Right cardiac atrium (tissue), 5 donors: ENCODE results near the gene PKP3. TPM values are rescaled to one million over a fixed set of nuclear protein-coding genes. Genes with fewer than 3 reads are reported as not detected.
"Not testable (repeated sequence)": the region's sequence is repeated elsewhere in the genome, so short reads cannot be mapped to it uniquely, and the experiment has no call there.

Source experiments
- ATAC-seq, 2 donors: fragments of 200-7000 bp; cut with Tn5 transposase; one replicate each; pipeline versions ENCODE4 v1.8.0 to v1.9.1; 2020; ENCODE audit warnings: moderate library complexity in 2 of 2, mild to moderate bottlenecking in 1 of 2
- DNase-seq, 3 donors: peaks; one replicate each; pipeline ENCODE4 v3.0.0-alpha.2; 2020
- H3K27ac ChIP-seq: one replicate; pipeline ENCODE4 v1.5.1; 2013; ENCODE audit warnings: mild to moderate bottlenecking, low read length, control low read depth, moderate library complexity
- H3K27me3 ChIP-seq: one replicate; pipeline ENCODE4 v1.6.1; 2013; ENCODE audit not compliant: control insufficient read depth, insufficient read depth
- H3K4me1 ChIP-seq: one replicate; pipeline ENCODE4 v1.6.1; 2013; ENCODE audit warnings: low read length; ENCODE audit not compliant: control insufficient read depth, insufficient read depth
- H3K4me3 ChIP-seq: one replicate; pipeline ENCODE4 v1.5.1; 2013; ENCODE audit warnings: low read length, control low read depth
- H3K9me3 ChIP-seq: one replicate; pipeline ENCODE4 v1.6.1; 2013; ENCODE audit warnings: low read length; ENCODE audit not compliant: control insufficient read depth
- WGBS: extraction: QIAGEN DNeasy Blood & Tissue Kit; methylation state at CpG from one replicate; pipeline ENCODE4 v1.1.7; 2013; 5-methylcytosine and 5-hydroxymethylcytosine counted together
- intact Hi-C, 4 donors: fragments of 100-400 bp; cut with DNase I; formaldehyde crosslinking; loops; one replicate each; pipeline versions ENCODE4 v1.11.0 to v1.14.0; 2022 to 2023
- polyA plus RNA-seq: library from polyadenylated mRNA; stranded (reverse); fragments of 200-250 nt; gene quantifications from one replicate; pipeline ENCODE4 v1.2.3, GENCODE V29; 2013
- total RNA-seq, 4 donors: library from RNA; stranded (reverse); fragmentation: NEBNext Ultra II Directional; extraction: Animal tissue kit (Norgen Biotek cat#: 25700); gene quantifications; one replicate each; pipeline ENCODE4 v1.2.1, GENCODE V29; 2021
- donor health status: healthy with polysubstance abuse.
- donor health status: DM: no; HTN: yes; CAD: no.
- donor health status: DM: no; HTN: no; CAD: no.
- donor health status: DM: no; HTN: yes; CAD: no; lungs with severe emphysema.
- donor health status: DM: yes; HTN: yes; CAD: no.

Gene PKP3
- total and polyA plus RNA-seq, 5 donors, result 0.26 to 0.88 (median 0.40) TPM

DNA sequence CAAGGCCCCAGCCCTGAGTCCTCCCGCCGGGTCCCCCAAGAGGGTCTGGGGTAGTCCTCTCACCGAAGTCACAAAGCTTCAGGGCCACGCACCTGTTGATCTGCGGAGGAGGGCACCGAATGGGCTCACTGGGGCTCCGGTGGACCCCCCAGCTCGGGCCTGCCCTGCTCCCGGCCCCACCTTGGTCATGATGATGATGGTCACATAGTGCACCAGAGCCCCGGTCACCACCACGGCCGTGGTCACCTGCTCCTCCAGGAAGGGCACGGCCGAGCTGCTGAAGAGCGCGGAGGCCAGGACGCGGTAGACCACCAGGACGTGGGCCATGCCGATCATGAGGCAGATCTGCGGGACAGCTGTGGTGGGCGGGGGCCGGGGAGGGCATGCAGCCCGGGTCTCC, 34.3 kb downstream of the PKP3 start:
- H3K27ac ChIP-seq, result no peak overlapping the region
- DNase-seq (peak in 2 of 3 donors; percentile 40 to 53), ATAC-seq (peak in 1 of 2 donors; percentile 34)
- H3K4me3 ChIP-seq, result no peak overlapping the region
- H3K9me3 ChIP-seq, result no peaks in the 10 kb centered on the region
- intact Hi-C loops, result loop anchor here in 1 of 4 donors (10.0 kb wide), 1 partner anchor 857 kb away; no protein-coding TSS in a partner anchor
- no peaks in the 10 kb centered on the region for H3K4me1 ChIP-seq
- WGBS, result 92% methylated on average over 24 of the region's 24 CpGs
- H3K27me3 ChIP-seq, result no peaks in the 10 kb centered on the region

DNA sequence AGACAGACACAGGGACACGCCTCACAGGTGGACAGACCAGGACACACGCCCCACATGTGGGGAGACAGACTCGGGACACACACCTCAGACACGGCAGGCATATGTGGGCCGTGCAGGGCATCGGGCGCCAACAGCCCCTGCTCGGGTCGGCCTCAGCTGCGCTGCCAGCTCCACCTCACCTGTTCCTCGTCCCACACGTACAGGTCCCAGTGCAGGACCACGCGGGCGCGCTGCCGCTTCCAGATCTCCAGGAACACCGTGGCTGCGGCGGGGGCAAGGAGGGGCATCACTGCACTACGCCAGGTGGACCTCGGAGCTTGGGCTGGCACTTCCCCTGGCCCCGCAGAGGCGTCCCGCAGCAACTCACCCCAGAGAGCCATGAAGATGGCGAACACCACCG, 35.4 kb downstream of the PKP3 start:
- H3K27me3 ChIP-seq, result no peaks in the 10 kb centered on the region
- intact Hi-C loops, result loop anchor here in 1 of 4 donors (10.0 kb wide), 1 partner anchor 855 kb away; no protein-coding TSS in a partner anchor
- peak in 2 of 3 donors; percentile 42 to 61 for DNase-seq
- no peaks in the 10 kb centered on the region for H3K9me3 ChIP-seq
- H3K4me3 ChIP-seq, result no peak overlapping the region
- ATAC-seq, result no peak
- H3K4me1 ChIP-seq, result no peaks in the 10 kb centered on the region
- 88% methylated on average over 27 of the region's 27 CpGs for WGBS
- no peak overlapping the region for H3K27ac ChIP-seq

DNA sequence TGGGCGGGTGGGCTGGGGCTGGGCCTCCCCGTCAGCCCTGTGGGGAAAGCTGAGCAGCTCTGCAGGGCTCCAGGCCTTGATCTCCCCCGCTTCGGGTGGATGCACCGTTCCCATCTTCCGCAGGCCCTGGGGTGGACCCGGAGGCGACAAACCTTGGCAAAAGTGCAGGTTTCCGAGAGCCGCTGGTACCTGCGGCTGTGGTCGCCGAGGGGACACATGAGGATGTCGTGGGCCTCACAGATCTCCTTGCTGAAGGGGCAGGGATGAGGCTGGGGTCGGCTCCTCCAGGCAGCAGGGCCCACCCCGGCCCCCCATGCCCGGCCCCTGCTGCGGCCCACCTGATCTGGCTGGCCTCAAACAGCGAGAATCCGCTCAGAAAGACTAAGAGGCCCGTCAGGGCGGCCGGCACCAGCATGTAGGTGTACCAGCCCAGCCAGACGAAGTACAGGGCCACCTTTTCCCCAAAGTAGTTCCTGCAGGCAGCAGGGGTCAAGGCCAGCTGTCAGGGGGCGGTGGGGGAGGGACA, 36.0 kb downstream of the PKP3 start:
- H3K9me3 ChIP-seq, result no peaks in the 10 kb centered on the region

DNA sequence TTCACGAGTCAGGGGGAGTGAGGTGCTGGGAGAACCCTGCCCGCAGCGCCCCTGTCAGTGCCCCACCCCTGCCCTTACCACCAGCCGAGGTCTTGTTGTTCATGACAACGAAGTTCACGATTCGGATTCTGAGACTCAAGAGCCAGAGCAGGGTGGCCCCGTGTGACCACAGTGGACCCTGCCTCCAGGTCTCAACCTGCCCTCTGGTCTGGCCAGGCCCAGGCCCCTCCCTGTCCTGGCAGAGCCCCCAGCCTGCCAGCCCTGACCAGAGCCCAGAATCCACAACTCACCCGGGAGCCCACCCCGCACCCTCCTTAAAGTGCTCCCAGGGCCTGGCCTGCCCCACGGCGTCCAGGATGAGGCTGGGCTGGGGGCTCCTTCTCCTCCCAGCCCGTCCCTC, 37.9 kb downstream of the PKP3 start:
- no peaks in the 10 kb centered on the region for H3K4me1 ChIP-seq
- intact Hi-C loops, result no loop called here
- no peaks in the 10 kb centered on the region for H3K27me3 ChIP-seq
- H3K9me3 ChIP-seq, result no peaks in the 10 kb centered on the region
- ATAC-seq (no peak), DNase-seq (peak; percentile 4 to 14 (median 12))
- H3K27ac ChIP-seq, result no peak overlapping the region
- no peak overlapping the region for H3K4me3 ChIP-seq
- 90% methylated on average over 13 of the region's 13 CpGs for WGBS

More for the DNA sequence above, 36.0 kb downstream of the PKP3 start:
- H3K4me3 ChIP-seq, result no peak overlapping the region
- no peak overlapping the region for H3K27ac ChIP-seq
- no peaks in the 10 kb centered on the region for H3K27me3 ChIP-seq
- intact Hi-C loops, result loop anchor here in 1 of 4 donors (10.0 kb wide), 1 partner anchor 855 kb away; no protein-coding TSS in a partner anchor
- ATAC-seq, result no peak
- no peaks in the 10 kb centered on the region for H3K4me1 ChIP-seq
- peak in 2 of 3 donors; percentile 36 to 43 for DNase-seq
- WGBS, result 51% methylated on average over 25 of the region's 25 CpGs

DNA sequence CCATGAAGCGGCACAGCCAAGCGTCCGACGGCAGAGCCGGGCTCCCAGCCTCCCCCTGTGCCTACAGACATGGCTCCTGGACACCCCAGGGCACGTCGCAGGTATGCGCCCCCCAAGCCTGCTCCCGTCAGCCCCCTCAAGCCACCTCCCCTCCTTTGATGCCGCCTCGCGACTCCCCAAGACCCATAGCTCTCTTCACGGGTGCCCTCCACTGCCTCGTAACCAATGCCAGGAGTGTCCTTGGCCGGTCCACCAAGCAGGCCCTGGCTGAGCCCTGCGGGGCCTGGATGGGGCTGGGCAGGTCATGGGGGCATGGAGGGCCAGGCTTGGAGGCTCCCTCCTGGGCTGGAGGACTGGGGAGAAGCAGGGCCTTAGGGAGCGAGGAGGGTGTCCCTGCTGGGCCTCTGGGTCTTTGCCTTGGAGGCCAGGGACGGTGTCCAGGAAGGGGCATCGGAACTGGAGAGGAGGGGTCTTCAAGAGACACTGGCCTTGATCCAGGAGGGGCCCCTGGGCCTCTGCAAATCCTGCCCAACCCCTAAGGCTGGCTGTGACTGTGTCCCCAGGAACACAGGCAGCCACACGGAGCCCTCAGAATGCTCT, 38.6 kb downstream of the PKP3 start:
- intact Hi-C loops, result no loop called here
- DNase-seq, result peak; percentile 6 to 50 (median 35)
- H3K4me1 ChIP-seq, result no peaks in the 10 kb centered on the region
- H3K9me3 ChIP-seq, result no peaks in the 10 kb centered on the region
- H3K27me3 ChIP-seq, result no peaks in the 10 kb centered on the region
- ATAC-seq, result peak in 1 of 2 donors; percentile 16
- no peak overlapping the region for H3K27ac ChIP-seq
- H3K4me3 ChIP-seq, result no peak overlapping the region
- 88% methylated on average over 20 of the region's 20 CpGs for WGBS

DNA sequence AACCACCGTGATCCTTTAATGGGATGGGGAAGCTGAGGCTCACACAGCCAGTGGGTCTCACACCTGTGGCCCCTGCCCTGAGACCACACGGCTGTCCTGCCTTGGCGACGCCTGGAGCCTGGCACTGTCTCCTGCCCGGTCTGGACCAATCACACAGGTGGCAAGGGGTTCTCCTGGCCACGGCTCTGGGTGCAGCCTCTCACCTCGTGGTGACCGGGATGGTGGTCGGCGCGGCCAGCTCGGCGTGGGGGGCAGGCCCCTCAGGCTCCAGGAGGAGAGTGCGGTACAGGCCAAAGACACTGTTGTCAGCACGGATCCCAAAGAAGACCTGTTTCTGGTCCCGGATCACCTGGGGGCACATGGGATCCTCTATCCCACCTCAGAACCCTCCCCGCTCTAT, 39.1 kb downstream of the PKP3 start:
- intact Hi-C loops, result no loop called here
- Histone ChIP-seq H3K4me1 (no peaks in the 10 kb centered on the region), H3K9me3 (no peaks in the 10 kb centered on the region), H3K27ac (no peak overlapping the region), H3K27me3 (no peaks in the 10 kb centered on the region), H3K4me3 (no peak overlapping the region)
- ATAC-seq (peak; percentile 8 to 14), DNase-seq (peak; percentile 2 to 21 (median 4))
- WGBS, result 91% methylated on average over 17 of the region's 17 CpGs

DNA sequence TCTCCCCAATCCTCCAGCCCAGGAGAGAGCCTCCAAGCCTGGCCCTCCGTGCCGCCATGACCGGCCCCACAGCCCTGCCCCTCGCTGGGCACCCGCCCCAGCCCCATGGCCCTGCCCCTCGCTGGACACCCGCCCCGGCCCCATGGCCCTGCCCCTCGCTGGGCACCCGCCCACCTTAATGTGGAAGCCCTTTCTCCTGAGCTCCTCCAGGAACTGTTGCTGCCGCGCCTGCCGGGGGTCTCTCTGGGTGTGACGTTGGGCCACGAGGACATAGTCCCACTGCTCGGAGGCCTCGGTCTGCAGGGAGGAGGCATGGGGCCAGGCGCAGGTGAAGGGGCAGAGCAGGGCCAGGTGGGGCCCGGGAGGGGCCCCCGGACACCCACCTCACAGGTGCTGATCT, 39.6 kb downstream of the PKP3 start:
- Histone ChIP-seq H3K27me3 (no peaks in the 10 kb centered on the region), H3K9me3 (no peaks in the 10 kb centered on the region), H3K4me3 (no peak overlapping the region), H3K4me1 (no peaks in the 10 kb centered on the region), H3K27ac (no peak overlapping the region)
- intact Hi-C loops, result no loop called here
- WGBS, result 83% methylated on average over 20 of the region's 20 CpGs
- ATAC-seq (peak in 1 of 2 donors; percentile 11), DNase-seq (peak; percentile 9 to 52 (median 32))

DNA sequence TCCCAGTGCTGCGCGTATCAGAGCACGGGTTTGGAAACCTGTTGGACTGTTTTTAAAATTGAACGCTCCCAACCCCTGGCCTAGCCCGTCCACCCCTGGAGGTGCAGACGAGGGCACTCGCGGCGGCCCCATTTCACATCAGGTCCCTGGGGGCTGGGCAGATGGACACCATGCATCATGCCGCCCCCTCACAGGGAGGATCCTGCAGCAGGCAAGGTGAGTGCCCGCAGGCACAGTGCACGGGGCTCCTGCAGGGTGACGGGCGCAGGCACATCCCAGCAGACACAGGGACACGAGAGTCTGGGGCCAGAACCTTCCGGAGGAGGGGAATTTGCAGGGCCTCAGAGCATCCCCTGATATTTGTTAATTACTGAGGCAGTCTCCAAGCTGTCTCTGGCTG, 40.5 kb downstream of the PKP3 start:
- peak; percentile 6 to 32 (median 25) for DNase-seq
- Histone ChIP-seq H3K9me3 (no peaks in the 10 kb centered on the region), H3K27ac (no peak overlapping the region), H3K4me1 (no peaks in the 10 kb centered on the region), H3K4me3 (no peak overlapping the region), H3K27me3 (no peaks in the 10 kb centered on the region)
- WGBS, result 85% methylated on average over 16 of the region's 16 CpGs
- no peak for ATAC-seq
- intact Hi-C loops, result no loop called here

DNA sequence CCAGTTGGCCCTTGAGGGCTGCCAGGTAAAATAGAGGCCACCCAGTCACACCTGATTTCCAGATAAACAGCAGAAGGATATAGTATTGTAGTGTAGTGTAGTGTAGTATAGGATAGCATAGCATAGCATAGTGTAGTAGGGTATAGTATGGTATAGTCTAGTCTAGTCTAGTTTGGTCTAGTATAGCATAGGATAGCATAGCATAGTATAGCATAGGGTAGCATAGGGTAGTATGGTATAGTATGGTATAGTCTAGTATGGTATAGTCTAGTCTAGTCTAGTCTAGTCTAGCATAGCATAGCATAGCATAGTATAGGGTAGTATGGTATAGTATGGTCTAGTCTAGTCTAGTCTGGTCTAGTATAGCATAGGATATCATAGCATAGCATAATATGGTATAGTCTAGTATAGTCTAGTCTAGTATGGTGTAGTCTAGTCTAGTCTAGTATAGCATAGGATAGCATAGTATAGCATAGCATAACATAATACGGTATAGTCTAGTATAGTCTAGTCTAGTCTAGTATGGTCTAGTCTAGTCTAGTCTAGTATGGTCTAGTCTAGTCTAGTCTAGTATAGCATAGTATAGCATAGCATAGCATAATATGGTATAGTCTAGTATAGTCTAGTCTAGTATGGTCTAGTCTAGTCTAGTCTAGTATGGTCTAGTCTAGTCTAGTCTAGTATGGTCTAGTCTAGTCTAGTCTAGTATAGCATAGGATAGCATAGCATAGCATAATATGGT, 41.2 kb downstream of the PKP3 start:
- H3K27ac ChIP-seq, ATAC-seq, intact Hi-C loops, H3K4me3 ChIP-seq, H3K4me1 ChIP-seq, H3K9me3 ChIP-seq, DNase-seq, H3K27me3 ChIP-seq: not testable (repeated sequence)
- 100% methylated on average over 1 of the region's 1 CpG for WGBS

DNA sequence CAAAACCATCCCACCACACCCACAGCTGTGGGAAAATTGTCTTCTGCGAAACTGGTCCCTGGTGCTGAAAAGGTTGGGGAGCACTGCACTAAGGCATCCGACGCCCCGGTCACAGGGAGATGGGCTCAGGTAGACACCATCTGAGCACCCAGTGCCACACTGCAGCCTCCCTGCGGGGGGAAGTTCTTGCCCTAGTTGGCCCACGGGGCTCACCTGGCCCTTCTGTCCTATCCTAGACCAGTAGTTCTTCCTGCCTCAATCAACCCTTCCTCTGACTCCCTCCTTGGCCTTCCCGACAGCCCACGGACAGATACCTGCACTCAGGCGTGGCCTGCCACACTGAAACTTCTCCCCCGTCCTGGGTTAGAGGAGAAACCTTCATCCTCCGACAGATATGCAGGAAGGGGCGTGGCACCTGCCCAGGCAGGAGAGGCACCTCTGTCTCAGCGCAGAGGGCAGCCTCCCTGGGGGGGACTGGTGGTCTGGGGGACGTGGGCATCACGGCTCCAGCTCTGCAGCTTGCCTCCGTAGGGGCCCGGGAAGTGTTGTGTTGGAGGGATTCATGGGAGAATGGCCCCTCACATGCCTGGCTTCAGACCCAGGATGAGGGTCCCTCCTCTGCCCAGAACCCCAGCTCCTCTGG, 43.3 kb downstream of the PKP3 start:
- DNase-seq, result peak; percentile 7 to 39 (median 29)
- WGBS, result 84% methylated on average over 17 of the region's 17 CpGs

More for the DNA sequence above, 43.3 kb downstream of the PKP3 start:
- intact Hi-C loops, result no loop called here
- Histone ChIP-seq H3K4me1 (no peaks in the 10 kb centered on the region), H3K9me3 (no peaks in the 10 kb centered on the region), H3K4me3 (no peak overlapping the region), H3K27me3 (no peaks in the 10 kb centered on the region), H3K27ac (no peak overlapping the region)
- ATAC-seq, result no peak
